ENCODE results near the gene BANF2. TPM values are rescaled to one million over a fixed set of nuclear protein-coding genes. Genes with fewer than 3 reads are reported as not detected.

The BANF2 gene
- total and polyA plus RNA-seq, 2 of the 13 experiments (the other 11 are each of a cell fraction or from before 2014, with no cell fraction given) = 0.35 TPM; not detected in 1

GRCh38 chr20:17761604-17762003 lies 61.8 kb downstream of the BANF2 start:
- Histone ChIP-seq H3K27ac (ENCODE audit: extremely low read length, insufficient read depth, low read length) (no peak overlapping the region), H4K20me1 (ENCODE audit: insufficient read depth, low read length) (no peaks in the 10 kb centered on the region), H3K4me1 (ENCODE audit: insufficient read depth, low read length) (peaks cover 31% of the 10 kb centered on the region), H3K4me3 (replicated peaks in 1 of 3; ENCODE audit: insufficient read depth in 1 of 3, low read depth in 2 of 3, low read length in 3 of 3) (no peak overlapping the region), H2AFZ (ENCODE audit: low read length) (no peak overlapping the region), H3K36me3 (replicated peaks in 1 of 2; ENCODE audit: control insufficient read depth in 1 of 2, insufficient read depth in 2 of 2, low read length in 2 of 2) (no peaks in the 10 kb centered on the region), H3K9me3 (ENCODE audit: low read length) (0 out of 2 replicates have a peak, but pooled peaks cover 9% of the 10 kb centered on the region), H3K79me2 (ENCODE audit: insufficient read depth, low read length) (no peaks in the 10 kb centered on the region), H3K4me2 (ENCODE audit: low read depth, low read length) (no peak overlapping the region), H3K9ac (ENCODE audit: insufficient read depth, low read depth, low read length) (no peak overlapping the region), H3K27me3 (ENCODE audit: control insufficient read depth in 1 of 2, insufficient read depth in 2 of 2, low read length in 2 of 2) (peaks cover 0 to 5% of the 10 kb centered on the region in 2 experiments; a peak in 1 of 5 replicates)
- FAIRE-seq (peak; percentile 60), ATAC-seq (peak; percentile 67), DNase-seq (ENCODE audit: low spot score) (no peak)
- WGBS (ENCODE audit: low lambda C conversion rate) = 17% methylated on average over 3 of the region's 3 CpGs
- POLR2A ChIA-PET = interaction anchor here (1.2 to 1.8 kb wide), 2 partner anchors 10 to 12 kb away, joined by 3 to 6 read pairs; no protein-coding TSS in a partner anchor
- intact Hi-C loops (cut with micrococcal nuclease; ENCODE audit: unreplicated experiment) (loop anchor here (5.0 kb wide), 1 partner anchor 46 kb away; no protein-coding TSS in a partner anchor), in situ Hi-C loops (cut with HindIII; ENCODE audit: extremely low pct_ligation_motif_present, low pct_unique_long_range_greater_than_20kb) (no loop called here)
- CTCF ChIA-PET (ENCODE audit: low intra/inter-chr PET ratio, low total read pairs) = no interaction called here
- BruUV-seq (replicated peaks) = no TSS peak
- TF ChIP-seq ZNF614 (CRISPR knock-in tag; IDR thresholded peaks at IDR 0.05; ENCODE audit: borderline replicate concordance) (no peak), TERF1 (CRISPR knock-in tag; IDR thresholded peaks at IDR 0.05) (no peak), DPF2 (CRISPR knock-in tag; IDR thresholded peaks at IDR 0.05; ENCODE audit: borderline replicate concordance, low read depth) (no peak), ZNF766 (CRISPR knock-in tag; IDR thresholded peaks at IDR 0.05; ENCODE audit: borderline replicate concordance) (no peak), CEBPG (CRISPR knock-in tag; IDR thresholded peaks at IDR 0.05) (no peak), NFIB (CRISPR knock-in tag; IDR thresholded peaks at IDR 0.05; ENCODE audit: borderline replicate concordance) (no peak), MAZ (IDR thresholded peaks at IDR 0.05; ENCODE audit: borderline replicate concordance, low read depth, low read length) (no peak), MAZ (CRISPR knock-in tag; IDR thresholded peaks at IDR 0.05; ENCODE audit: low read depth) (no peak), SNAPC5 (CRISPR knock-in tag; IDR thresholded peaks at IDR 0.05; ENCODE audit: borderline replicate concordance) (no peak), ZNF652 (CRISPR knock-in tag; IDR thresholded peaks at IDR 0.05; ENCODE audit: borderline replicate concordance, low read depth) (peak; percentile 13; the same call in 1 of the 2 replicates), ZNF800 (CRISPR knock-in tag; IDR thresholded peaks at IDR 0.05) (no peak), NBN (conservative IDR thresholded peaks at IDR 0.05) (no peak), DNMT1 (CRISPR knock-in tag; IDR thresholded peaks at IDR 0.05) (no peak)
- TF ChIP-seq, protein P1, sequence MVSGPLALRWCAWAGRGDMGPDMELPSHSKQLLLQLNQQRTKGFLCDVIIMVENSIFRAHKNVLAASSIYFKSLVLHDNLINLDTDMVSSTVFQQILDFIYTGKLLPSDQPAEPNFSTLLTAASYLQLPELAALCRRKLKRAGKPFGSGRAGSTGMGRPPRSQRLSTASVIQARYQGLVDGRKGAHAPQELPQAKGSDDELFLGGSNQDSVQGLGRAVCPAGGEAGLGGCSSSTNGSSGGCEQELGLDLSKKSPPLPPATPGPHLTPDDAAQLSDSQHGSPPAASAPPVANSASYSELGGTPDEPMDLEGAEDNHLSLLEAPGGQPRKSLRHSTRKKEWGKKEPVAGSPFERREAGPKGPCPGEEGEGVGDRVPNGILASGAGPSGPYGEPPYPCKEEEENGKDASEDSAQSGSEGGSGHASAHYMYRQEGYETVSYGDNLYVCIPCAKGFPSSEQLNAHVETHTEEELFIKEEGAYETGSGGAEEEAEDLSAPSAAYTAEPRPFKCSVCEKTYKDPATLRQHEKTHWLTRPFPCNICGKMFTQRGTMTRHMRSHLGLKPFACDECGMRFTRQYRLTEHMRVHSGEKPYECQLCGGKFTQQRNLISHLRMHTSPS (CRISPR knock-in tag; IDR thresholded peaks at IDR 0.05; ENCODE audit: low read depth) = no peak
- TF ChIP-seq, protein P2, sequence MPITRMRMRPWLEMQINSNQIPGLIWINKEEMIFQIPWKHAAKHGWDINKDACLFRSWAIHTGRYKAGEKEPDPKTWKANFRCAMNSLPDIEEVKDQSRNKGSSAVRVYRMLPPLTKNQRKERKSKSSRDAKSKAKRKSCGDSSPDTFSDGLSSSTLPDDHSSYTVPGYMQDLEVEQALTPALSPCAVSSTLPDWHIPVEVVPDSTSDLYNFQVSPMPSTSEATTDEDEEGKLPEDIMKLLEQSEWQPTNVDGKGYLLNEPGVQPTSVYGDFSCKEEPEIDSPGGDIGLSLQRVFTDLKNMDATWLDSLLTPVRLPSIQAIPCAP (CRISPR knock-in tag; IDR thresholded peaks at IDR 0.05; ENCODE audit: low read depth) = no peak
- TF ChIP-seq, protein P3, sequence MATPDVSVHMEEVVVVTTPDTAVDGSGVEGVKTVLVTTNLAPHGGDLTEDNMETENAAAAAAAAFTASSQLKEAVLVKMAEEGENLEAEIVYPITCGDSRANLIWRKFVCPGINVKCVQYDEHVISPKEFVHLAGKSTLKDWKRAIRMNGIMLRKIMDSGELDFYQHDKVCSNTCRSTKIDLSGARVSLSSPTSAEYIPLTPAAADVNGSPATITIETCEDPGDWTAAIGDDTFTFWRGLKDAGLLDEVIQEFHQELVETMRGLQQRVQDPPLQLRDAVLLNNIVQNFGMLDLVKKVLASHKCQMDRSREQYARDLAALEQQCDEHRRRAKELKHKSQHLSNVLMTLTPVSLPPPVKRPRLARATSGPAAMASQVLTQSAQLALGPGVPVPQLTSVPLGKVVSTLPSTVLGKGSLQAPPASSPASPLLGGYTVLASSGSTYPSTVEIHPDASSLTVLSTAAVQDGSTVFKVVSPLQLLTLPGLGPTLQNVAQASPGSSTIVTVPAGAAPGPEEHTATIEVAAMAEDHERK (CRISPR knock-in tag; IDR thresholded peaks at IDR 0.05; ENCODE audit: low read depth) = no peak

Measured in HepG2 (cell line).